Stimulated activated CD8-positive, alpha-beta memory T cell treated with anti-CD3 and anti-CD28 coated beads, Interleukin-7, amount 100 ng/mL, for 48 hours (primary cell): Measurements from ENCODE around the gene ARNT2.

Experiments used
- DNase-seq, 2 donors: peaks; one replicate each; pipeline ENCODE4 v3.0.0-alpha.2; 2020; ENCODE audit warnings: low read depth in 1 of 2; ENCODE audit errors: extremely low read depth in 1 of 2

The ARNT2 gene

GRCh38 chr15:80611543-80612080 is 207.4 kb downstream of the ARNT2 start:
- no peak for DNase-seq

GRCh38 chr15:80612118-80612823 is 208.1 kb downstream of the ARNT2 start:
- DNase-seq = no peak

- no peak for DNase-seq
These were observed 209.7 kb downstream of the ARNT2 start for GRCh38 chr15:80613762-80614365.

- DNase-seq = no peak
These were observed 210.7 kb downstream of the ARNT2 start for GRCh38 chr15:80614711-80615360.

DNA sequence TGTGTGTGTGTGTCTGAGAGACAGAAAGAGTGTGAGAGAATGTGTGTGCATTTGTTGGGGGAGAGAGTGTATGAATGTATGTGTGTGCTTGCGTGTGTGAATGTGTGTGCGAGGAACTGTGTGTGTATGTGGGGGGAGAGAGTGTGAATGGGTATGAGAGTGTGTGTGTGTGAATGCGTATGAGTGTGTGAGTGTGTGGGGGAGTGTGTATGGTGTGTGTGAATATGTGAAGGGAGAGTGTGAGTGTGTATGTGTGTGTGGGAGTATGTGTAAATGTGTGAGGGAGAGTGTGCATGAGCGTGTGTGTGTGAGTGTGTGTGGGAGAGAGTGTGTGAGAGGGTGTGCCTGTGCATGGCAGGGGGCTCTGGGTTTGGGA is 211.2 kb downstream of the ARNT2 start:
- no peak for DNase-seq

GRCh38 chr15:80615783-80616391 is 211.7 kb downstream of the ARNT2 start:
- DNase-seq = no peak

DNA sequence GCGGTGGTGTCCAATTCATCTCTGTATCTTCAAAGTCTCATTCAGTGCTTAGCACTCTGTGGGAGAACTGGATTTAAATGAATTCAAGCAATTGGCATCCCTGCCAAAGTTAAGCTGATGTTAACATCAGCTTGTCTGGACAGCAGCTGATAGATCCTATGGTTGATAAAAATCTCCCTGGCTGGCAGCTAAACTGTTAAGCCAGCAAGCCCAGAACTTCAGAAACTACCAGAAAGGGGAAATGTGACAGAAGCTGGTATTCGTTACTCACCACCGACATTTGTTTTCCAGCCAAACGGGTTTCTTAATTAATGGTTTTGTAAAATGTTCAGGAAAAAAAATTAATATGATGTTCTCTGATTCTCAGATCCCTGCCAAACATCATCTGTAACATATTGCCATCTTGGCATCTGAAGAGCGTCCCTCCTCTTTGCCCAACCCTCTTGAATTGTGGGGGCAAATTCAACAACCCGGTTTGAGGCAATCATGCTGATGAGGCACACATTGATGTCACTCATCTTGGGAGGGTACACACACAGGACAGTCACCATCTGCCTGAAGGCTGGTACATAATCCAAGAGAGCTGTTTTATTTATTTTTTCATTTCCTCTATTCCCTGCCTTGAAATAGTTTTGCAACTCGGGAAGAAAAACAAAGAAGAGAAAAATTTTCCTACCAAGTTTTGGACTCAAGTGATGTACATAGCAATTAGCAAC is 214.7 kb downstream of the ARNT2 start:
- no peak for DNase-seq

DNA sequence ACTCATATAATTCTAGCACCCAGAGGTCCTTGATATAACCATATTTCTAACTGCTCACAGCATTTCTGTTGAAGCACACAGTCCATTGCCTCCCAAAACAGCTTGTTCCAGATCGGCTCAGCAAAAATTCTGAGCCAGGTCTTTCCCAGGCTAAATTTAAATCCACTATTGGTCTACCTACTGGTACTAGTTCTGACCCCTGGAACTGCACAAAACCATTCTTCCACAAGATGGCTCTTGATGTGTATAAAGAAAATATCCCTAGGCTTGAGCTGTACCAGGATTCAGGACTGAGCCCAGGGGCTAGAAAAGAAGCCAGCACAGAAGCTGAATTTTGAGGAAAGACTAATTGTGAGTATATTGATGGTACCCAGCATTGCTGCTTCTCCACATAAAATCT is 215.5 kb downstream of the ARNT2 start:
- no peak for DNase-seq

DNA sequence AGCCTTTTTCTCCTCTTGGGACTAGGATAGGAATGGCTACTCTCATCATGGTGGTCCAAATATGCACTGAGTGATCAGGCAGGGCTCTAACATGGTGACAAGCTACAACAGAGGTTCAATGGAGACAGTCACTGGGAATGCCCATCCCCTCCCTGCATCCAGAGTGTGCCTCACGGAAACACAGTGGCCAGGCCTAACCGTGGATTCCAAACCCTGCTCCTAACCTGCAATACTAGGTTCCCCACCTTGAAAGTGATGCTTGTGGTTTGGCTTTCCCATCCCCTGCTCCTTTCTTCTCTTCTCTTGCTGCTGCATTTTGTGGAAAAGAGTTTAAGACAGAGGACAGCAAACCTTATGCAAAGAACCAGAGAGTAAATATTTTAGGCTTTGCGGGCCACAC is 216.0 kb downstream of the ARNT2 start:
- DNase-seq = no peak

GRCh38 chr15:80620931-80621330 is 216.7 kb downstream of the ARNT2 start:
- no peak for DNase-seq

GRCh38 chr15:80626643-80627120 is 222.5 kb downstream of the ARNT2 start:
- no peak for DNase-seq

GRCh38 chr15:80629355-80629754 is 225.2 kb downstream of the ARNT2 start:
- no peak for DNase-seq

DNA sequence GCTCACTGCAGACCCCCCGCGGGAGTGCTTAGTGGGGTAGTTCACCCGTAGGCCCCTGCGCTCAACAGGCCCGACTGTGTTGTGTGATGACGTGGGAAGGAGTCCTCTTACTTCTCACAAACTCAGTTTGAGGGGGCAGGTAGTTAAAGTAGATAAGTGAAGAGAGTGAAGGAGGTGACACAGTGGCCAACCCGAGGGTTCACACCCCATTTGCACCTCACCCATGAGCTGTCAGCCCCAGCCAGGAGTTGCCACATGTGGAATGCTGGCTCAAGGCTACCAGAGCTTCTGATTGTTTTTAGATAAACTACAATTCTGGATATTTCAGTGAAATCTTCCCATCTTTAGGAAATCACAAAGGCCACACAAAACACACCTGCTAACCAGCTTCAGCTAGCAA is 226.8 kb downstream of the ARNT2 start:
- DNase-seq = no peak

GRCh38 chr15:80633221-80633620 is 229.0 kb downstream of the ARNT2 start:
- no peak for DNase-seq

GRCh38 chr15:80635953-80636352 is 231.8 kb downstream of the ARNT2 start:
- no peak for DNase-seq

GRCh38 chr15:80636675-80637074 is 232.5 kb downstream of the ARNT2 start:
- DNase-seq = no peak

- no peak for DNase-seq
These were observed 233.6 kb downstream of the ARNT2 start for GRCh38 chr15:80637747-80638146.

- no peak for DNase-seq
These were observed 234.5 kb downstream of the ARNT2 start for GRCh38 chr15:80638553-80639167.

DNA sequence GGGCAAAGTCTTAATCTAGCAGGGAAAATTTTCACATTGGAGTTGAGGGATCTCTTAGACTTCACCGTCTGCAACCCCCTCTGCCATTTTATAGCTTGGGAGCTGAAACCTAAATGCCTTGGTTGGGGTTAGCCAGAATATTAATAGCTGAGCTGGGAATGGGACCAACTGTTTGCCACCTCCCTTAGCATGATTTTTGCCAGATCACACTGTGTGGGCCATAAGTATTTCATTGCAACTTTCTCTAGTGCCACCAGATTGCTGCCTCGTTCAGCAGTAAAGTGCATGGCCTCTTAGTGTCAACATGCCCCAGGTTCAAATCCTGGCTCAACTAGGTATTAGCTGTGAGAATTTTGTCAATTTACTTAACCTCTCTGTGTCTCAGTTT is 235.0 kb downstream of the ARNT2 start:
- DNase-seq = no peak

- DNase-seq = no peak
These were observed 236.4 kb downstream of the ARNT2 start for GRCh38 chr15:80640531-80641121.
